ENCODE measurements around the gene TCF4.

DNA sequence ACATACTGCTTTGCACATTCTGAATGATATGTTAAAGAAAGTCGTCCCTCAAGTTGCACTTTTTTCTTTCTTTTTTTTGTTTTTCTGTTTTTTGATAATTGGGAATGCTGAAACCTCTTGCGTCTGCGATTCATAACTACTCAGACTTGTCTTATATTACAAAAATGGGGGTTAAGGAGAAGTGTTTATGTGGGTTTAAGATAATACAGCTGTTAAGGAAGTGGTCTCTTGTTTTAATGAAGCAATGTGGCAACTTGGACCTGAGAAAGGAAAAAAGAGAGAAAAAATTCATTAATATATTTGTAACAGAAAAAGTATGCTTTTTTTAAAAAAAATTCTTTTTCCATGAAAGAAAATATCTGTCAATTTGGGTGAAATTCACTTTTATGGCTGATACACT, 360.2 kb downstream of the TCF4 start:
- TF ChIP-seq, protein P1, sequence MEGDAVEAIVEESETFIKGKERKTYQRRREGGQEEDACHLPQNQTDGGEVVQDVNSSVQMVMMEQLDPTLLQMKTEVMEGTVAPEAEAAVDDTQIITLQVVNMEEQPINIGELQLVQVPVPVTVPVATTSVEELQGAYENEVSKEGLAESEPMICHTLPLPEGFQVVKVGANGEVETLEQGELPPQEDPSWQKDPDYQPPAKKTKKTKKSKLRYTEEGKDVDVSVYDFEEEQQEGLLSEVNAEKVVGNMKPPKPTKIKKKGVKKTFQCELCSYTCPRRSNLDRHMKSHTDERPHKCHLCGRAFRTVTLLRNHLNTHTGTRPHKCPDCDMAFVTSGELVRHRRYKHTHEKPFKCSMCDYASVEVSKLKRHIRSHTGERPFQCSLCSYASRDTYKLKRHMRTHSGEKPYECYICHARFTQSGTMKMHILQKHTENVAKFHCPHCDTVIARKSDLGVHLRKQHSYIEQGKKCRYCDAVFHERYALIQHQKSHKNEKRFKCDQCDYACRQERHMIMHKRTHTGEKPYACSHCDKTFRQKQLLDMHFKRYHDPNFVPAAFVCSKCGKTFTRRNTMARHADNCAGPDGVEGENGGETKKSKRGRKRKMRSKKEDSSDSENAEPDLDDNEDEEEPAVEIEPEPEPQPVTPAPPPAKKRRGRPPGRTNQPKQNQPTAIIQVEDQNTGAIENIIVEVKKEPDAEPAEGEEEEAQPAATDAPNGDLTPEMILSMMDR (IDR thresholded peaks at IDR 0.05) = no peak
- TF ChIP-seq POLR2A (IDR thresholded peaks at IDR 0.05) = no peak
